NT2/D1 (cell line): ENCODE results near the gene PCGF5.

ENCODE experiments used
- YY1 ChIP-seq: IDR thresholded peaks from 2 replicates; pipeline ENCODE4 v1.6.1; 2011; ENCODE audit not compliant: insufficient read length, insufficient read depth
- ZNF274 ChIP-seq: IDR thresholded peaks from 2 replicates; pipeline ENCODE4 v1.6.1; 2011; ENCODE audit warnings: mild to moderate bottlenecking, low read depth, low read length

DNA sequence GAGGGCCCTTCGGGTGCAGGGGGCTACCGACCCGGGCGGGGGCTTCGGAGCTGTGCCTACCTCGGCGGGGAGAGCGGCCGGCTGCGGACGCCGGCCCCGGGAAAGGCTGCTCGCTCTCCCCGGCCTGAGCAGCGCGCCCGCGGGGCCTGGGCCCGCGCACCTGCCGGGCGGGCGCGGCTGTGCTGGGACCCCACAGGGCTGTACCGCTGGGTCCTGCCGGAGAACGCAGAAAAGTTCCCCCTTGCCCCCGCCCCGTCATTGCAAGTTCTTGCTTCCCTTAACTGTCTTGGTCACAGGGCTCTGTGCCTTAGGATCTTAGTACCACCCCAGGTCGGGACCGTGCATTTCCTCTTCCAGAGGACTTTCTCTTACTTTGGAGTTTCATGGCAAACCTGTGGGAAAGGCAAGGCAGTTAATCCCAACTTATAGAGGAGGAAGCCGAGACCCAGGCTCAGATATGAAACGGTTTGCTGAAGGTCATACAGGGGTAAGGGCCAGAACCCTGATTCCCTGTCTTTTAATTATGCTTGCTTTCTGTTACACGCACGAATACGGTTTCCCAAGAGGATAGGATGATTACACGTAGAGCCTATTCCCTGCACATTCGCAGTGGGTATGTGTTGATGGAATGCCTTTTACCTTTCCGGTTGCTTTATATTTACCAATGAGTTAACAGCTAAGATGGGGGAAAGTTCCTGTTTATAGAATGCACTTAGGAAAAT lies 652 bp downstream of the PCGF5 start:
- TF ChIP-seq ZNF274 (no peak), YY1 (no peak)
